NCI-H2029 (cell line): ENCODE measurements around the gene RERE.
"Not testable (repeated sequence)": the region's sequence is repeated elsewhere in the genome, so short reads cannot be mapped to it uniquely, and the experiment has no call there.

Experiments
- DNase-seq: peaks from one replicate; lab custom pipeline; 2025; lab: John Stamatoyannopoulos, UW

Gene RERE

DNA sequence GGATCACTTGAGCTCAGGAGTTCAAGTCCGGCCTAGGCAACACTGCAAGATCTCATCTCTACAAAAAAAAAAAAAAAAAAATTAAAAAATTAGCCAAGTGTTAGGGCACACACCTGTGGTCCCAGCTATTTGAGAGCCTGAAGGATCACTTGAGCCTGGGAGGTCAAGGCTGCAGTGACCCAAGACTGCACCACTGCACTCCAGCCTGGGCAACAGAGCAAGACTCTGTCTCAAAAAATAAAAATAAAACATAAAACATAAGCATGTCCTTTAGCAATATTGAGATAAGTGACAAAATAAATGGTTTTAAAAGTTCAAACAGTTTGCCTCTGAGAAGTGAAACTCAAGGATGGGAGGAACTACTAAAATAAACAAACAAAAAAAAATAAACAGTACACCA lies 101.2 kb downstream of the RERE start:
- no peak for DNase-seq

DNA sequence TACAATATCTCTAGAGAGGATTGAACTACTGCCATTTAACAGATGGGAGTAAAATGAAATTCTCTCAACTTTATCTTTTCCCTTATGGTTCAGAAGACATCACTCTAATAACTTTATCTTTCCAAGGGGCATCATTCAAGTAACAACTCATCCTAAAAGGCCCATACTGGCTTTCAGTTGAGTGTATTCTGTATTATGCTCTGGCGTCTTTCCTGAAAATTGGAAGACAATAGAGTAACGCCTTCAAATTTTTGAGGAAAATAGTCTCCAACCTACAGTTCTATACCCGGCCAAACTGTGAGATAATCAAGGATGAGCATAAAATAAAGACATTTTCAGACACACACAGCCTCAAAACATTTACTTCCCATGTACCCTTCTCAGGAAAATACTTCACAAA lies 103.3 kb downstream of the RERE start:
- DNase-seq: no peak

DNA sequence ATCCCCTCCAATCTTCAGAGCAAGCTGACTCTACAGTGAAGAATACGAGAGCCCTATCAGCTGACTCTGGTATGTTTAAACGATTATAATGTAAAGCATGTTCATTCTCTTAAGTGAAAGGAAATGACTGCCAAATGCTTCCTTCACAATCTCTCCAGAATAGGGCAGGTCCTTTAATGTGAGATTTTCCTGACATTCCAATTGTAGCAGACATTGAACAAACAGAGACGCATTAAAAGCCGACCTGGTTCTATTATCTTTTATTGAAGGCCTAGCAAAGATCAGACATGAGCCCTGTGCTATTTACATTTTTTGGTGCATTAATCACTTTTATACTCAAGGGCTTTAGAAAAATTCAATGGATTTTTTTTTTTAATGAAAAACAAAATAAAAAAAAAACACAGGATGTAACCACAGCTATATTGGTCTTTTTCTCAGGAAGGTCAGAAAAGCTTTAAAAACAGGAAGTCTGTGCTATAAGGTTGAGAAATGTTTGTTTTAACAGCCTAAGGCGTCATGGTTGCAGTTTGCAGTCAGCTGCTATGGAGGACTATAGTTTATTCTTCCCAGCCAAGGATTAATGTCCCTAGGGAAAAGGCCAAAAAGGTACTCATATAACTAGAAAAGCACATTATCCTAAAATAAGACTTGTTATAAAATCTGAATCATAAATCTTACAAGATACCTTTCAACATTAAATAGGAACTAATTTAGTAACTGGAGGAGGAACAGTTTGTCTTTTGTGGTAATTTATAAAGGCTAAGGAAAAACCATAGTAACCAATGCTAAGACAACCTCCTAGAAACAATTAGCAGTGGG lies 104.8 kb downstream of the RERE start:
- peak; percentile 72 for DNase-seq

DNA sequence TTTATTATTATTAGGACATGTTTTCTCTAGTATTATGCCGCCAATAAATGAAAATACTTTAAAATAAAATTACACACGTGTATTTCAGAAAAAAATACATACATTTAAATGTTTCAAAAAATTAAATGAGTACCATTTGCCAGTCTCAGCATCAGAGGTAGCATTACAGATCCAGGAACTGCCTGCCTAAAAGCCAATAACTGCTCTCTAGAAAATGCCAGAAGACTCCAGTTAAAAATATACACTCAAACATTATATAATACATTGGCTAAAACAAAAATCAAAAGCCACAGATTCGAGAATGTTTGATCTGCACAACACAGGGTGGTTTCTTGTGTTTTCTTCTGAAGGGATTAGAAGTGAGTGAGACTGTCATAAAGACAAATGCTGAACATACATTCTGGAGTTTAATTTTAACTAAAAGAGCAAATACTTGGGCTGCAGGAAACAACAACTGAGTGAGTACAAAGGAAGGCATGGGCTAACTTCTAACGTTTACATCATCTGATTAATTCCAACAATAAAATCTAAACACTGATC lies 105.5 kb downstream of the RERE start:
- no peak for DNase-seq

DNA sequence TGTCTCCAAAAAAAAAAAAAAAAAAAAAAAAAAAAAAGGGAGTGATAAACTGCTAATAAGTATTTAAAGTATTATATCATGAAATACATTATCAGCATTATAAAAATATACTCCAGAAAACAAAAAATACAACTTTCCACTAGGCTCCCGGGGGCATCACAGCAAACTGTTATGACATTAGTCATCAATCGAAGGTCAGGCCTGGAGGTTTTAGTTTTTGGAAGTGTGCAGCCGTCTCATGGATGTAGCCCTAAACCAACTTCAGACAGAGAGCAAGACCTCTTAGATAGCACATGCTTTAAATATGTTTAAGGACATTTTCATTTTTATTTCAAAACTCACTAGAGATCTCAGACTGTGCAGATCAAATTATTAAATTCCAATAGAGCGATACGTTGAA lies 106.3 kb downstream of the RERE start:
- no peak for DNase-seq

DNA sequence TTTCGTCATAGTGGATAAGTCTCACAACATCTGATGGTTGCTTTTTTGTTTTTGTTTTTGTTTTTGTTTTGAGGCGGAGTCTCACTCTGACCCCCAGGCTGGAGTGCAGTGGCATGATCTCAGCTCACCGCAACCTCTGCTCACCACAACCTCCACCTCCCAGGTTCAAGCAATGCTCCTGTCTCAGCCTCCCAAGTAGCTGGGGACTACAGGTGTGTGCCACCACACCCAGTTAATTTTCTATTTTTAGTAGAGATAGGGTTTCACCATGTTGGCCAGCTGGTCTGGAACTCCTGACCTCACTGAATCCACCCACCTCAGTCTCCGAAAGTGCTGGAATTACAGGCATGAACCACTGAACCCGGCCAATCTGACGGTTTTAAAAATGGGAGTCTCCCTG lies 109.2 kb downstream of the RERE start:
- no peak for DNase-seq

DNA sequence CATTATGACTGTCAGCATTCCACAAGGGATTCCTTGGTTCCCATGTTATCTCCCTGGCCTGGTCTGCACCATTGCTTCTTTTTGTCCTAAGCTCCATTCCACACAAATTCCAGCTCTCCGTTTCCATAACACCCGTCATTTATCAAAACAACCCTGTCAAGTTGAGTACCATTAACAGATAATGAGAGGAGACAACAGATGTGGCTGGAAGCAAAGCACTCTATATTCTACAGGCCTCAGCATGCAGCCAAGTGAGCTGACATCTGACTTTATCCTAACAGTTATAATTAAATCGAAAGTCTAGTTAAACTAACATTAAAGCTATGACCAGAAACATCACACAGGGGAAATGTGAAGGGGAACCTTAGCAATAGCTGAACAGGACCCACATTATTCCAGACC lies 110.4 kb downstream of the RERE start:
- DNase-seq: peak; percentile 90

DNA sequence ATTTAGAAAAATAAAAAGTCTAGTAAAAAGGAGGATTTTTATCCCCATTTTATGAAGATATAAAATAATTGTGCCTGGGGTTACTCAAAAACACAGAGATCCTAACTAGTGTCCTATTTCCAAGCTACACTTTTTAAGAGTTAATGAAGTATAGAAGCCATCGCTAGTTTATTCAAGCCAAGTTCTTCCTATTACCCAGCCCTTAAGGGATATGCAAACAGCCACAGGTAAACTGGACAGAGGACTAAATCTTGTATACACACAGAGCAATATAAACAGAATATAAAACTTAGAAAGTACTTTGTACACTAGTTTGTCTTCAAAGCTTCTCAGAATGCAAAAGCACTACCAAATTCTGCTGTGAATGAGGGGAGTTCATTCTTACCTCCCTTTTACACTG lies 111.1 kb downstream of the RERE start:
- DNase-seq: no peak

DNA sequence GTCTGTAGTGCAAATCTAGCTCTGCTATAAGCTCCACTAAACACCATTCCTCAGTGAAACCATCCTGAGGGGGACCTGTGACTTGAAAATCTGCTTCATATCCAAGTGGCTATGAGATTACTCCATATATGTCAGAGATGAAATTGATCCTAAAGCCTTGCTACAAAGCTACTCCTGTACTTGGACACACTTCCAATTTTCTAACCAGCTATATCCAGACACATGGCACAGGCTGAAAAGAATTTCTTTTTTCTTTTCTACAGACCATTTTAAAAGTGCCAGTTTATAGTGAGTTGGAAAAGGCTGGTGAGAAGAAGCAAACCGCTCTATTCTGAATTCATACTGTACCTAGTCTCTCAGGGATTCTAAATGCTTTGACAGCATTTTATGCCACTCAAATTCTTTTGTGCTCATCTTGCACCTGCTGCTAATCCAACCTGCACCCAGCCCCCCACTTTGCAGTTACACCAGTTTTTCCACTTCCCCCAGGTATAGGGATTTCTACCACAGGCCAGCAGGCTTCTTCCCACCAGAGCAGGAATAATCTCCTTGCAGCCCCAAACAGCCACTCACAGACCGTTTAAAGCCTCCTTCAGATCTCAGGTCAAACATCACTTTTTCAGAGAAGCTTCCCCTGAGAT lies 112.5 kb downstream of the RERE start:
- peak; percentile 64 for DNase-seq

DNA sequence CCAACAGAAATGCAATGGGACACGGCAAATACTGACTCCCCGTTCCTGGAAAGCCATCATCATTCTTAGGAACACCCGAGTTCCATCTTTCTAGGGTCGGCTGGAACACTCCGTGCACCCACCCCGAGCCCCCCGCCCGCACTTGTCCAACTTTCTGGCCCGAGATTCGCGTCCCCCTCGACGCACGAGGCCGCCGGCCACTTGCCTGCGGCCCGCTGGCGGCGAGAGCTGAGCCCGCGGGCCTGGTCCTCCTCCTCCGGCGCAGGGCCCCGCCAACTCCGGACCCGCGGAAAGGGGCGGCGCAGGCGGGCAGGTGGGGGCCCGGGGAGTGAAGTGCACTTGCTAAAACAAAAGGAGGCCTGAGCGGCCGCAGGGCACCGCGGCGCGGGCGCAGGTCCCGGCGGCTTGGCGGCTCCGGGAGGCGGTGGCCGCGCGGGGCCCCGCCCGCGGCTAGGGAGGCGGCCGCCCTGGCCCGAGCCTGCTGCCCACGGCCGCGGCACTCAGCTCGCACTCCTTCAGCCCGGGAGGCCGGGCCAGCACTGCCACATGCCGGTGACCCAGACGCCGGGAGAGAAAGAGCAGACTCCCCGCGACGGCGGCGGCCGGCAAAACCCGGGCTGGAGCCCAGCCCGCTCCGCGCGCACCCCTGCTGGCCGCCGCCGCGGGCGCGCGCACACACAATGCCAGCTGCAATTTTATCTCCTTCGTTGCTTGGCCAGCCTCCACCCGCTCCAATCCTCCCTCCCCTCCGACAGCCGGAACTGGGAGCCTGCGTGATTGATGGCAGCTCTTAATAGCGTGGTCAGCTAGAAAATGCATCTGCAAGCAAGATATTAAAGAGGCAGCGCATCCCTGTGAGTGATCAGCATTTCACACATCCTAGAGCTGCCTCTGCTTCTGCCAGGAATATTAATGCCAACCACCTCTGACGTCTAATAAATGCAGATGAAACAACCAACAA lies 114.3 kb downstream of the RERE start:
- peak; percentile 88 for DNase-seq

DNA sequence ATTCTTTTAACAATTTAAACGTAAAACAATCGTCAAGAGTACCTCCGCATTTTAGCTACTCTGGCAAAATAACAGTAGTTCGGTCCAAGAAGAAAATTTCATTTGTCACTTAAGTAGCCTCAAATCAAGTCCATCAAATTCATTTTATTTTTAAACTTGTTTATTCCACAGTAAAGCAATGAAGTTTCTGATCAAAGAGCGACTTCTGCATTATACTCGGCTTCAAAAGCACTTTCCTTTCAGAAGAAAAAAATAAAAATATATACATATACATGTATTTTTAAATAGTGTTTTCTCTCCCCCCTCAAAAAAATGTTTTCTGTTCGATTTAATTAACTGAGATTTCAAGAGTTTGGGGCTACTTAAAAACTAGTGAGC lies 115.0 kb downstream of the RERE start:
- DNase-seq: no peak

DNA sequence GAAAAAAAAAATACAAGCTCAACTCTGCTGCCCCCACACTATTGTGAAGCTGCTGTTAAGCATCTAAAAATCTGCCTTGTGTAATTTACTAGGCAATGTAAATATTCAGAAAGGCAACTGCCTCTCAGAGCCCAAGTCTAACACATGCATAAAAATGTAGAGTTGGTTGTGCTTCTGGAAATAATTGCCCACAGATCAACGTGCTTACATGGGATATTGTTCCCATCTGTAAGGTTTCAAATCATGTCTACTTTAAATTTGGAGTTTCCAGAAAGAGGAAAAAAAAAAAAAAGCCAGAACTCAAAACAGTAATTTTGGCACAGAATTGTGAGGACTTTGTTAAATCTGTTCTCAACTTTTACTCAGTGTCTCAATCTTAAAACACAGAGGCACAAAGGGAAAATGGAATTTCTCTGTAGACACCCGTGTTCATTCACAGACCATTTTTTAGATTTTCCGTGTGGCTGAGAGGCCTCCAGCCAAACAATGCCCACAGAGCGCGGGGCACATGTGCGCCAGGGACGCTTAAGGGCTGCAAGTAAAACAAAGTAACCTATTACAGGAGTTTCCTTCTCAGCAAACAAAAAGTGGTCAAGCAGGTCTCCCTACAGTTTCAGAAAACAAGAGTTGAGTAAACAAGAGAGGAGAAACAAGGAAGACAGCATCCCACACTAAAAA lies 115.5 kb downstream of the RERE start:
- peak; percentile 56 for DNase-seq

DNA sequence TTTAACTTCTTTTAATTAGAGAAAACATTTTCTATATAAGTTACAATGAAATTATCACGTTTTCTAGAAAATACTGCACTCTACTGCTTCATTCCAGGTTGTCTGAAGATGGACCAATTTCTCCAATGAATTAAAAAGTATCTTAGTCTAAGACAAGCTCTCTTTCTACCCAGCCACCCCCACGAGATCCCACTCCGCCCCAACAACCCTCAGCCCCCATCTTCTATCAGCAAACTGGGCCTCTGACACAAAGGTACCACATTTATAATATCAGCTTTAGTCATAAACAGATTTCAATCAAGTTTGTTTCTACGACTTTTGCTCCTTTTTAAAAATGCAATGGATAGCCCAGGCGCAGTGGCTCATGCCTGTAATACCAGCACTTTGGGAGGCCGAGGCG lies 117.8 kb downstream of the RERE start:
- DNase-seq: no peak

DNA sequence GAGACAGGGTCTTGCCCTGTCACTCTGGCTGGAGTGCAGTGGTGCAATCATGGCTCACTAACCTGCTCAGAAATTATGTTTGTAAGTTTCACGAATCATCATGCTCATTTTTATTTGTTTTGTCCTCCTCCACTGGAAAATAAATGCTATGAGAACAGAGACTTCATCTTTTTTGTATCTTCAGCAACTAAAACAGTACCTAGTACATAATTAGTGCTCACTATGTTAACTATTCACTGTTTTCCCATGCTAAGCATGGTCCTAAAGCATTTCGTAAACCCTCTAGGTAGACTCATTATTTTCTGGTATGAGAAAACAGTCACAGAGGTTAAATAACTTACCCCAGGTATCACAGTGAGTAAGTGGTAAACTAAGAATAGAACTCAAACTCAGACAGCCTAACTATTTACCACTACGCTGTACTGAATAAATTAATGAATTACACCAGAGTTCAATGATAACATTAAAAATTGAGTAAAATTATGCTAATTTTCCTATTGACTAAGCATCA lies 118.4 kb downstream of the RERE start:
- DNase-seq: no peak

DNA sequence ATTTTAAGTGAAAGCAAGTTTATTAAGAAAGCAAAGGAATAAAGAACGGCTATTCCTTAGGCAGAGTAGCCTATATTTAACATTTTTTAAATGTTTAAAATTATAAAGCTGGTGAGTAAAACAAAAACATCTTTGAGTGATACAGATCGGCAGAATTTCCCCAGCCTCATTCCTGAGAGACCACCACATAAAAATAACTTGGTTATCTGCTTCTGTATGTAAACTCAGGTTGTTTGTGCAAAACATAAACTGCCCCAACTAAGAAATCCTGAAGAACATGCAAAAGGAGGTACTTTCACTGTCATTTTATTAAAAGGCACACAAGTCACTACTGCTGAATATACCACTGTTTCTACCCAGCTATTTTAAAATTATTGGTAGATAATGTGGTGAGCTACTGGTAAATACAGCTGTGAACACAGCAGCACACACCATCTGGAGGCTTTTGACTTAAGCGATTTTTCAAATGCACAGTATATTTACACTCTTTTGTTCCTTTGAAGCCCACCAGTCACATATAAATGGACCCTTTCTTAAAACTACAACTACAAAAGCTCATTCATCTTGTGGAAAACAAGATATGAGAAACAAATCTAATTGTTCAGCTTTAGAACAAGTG lies 119.3 kb downstream of the RERE start:
- no peak for DNase-seq

DNA sequence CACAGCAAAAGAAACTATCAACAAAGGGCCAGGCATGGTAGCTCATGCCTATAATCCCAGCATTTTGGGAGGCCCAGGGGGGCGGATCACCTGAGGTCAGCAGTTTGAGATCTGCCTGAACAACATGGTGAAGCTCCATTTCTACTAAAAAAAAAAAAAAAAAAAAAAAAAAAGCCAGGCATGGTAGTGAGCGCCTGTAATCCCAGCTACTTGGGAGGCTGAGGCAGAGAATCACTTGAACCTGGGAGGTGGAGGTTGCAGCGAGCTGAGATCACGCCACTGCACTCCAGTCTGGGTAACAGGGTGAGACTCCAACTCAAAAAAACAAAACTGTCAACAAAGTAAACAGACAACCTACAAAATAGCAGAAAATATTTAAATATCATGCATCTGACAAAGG lies 122.0 kb downstream of the RERE start:
- DNase-seq: not testable (repeated sequence)

DNA sequence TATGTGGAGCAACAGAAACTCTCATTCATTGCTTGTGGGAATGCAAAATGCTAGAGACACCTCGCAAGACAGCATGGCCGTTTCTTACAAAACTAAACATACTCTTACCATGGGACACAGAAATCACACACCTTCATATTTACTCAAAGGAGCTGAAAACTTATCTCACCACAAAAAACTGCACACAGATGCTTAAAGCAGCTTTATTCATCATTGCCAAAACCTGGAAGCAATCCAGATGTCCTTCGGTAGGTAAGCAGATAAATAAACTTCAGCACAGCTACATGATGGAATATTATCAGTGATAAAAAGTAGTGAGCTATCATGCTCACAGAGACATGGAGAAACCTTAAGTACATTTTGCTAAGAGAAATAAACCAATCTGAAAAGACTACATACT lies 124.3 kb downstream of the RERE start:
- no peak for DNase-seq

DNA sequence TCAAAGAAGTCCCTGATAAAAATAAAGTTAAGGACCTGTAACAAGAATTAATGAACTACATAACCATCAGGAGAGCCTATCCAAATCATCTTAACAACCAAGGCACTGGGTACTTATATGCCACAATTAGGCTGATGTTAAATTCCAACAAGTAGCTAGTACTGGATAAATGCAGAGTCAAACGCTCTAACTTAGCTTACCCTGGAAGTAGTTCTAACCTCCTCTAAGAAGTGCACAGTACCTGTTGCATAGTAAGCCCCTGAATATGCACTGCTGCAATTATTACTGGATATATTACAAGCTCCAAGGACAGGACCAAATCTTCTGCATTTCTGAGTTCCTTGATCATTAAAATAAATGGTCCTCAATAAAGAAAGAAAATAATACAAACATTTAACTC lies 125.8 kb downstream of the RERE start:
- no peak for DNase-seq

DNA sequence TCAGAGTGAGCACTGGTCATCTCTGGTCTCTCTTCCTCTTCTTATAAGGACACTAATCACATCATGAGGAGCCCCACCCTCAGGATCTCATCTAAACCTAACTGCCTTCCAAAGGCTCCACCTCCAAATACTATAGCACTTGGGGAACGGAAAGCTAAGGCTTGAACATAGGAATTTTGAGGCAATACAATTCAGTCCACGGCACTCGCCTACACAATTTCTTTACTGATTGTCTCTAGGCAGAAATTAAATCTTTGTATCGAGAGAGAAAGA lies 127.3 kb downstream of the RERE start:
- DNase-seq: no peak

DNA sequence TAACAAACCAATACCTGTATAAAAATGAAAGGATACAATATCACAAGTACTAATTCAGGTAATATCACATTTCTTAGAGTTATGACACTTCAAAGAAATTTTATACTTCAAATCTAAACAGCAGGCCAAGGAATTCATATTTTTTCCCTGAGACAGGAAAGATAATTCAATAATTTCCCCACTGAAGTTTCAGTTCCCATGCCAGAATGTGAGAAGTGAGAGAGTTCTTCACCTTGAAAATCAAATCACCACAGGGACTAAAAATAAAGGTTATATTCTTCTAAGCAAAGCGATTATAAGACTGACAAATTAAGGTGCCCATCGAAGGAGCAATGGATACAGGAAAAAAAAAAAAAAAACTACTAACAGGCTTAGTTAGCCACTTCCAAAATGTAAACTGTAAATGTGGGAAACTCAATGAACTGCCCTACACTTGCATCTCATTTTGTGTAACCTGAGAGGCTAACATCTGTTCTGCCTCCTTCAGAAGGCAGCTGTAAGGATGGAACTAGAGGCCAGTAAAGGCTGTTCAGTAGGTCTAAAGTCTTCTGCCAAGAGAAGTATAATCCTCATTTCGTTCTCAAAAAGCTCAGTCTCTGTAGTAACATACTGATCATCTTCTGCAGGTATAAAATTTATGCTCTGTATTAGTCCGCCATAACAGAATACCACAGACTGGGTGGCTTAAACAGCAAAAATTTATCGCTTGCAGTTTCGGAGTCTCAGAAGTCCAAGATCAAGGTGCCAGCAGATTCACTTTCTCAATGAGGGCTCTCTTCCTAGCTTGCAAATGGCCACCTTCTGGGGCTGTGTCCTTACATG lies 127.8 kb downstream of the RERE start:
- no peak for DNase-seq

DNA sequence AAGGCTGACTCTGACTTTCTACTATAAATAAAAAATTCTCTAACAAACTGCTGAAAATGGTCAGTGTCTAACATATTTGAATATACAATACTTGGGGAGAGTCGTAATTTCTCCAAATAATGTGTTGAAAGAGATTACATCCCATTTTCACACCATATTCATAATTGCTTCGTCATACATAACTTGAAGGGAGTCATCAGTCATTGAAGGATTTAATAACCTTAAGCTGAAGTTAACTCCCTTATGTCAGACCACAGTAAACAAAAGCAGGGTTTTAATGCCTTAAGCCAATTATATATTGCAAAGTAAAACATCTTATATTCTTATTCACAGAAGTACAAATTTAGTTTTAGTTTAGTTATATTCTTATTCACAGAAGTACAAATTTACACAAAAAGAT lies 129.9 kb downstream of the RERE start:
- DNase-seq: no peak
